ENCODE data around the gene SLC8A2.
A peak's percentile ranks its signal among the peaks of the same experiment; 100 is the strongest.

Gene SLC8A2

GRCh38 chr19:47430041-47430802 is 41.5 kb downstream of the SLC8A2 start:
- no peak overlapping the region for H3K9ac ChIP-seq
- H3K4me3 ChIP-seq (IDR thresholded peaks at IDR 0.05; ENCODE audit: insufficient read depth, low read depth, low read length), result no peak overlapping the region
- H3K4me2 ChIP-seq, result no peak overlapping the region

GRCh38 chr19:47429140-47429793 is 42.4 kb downstream of the SLC8A2 start:
- H4K20me1 ChIP-seq (ENCODE audit: insufficient read depth), result no peaks in the 10 kb centered on the region
- peaks cover 29% of the 10 kb centered on the region for H3K4me1 ChIP-seq (ENCODE audit: low read depth, poor library complexity, severe bottlenecking)
- TF ChIP-seq, protein P1, sequence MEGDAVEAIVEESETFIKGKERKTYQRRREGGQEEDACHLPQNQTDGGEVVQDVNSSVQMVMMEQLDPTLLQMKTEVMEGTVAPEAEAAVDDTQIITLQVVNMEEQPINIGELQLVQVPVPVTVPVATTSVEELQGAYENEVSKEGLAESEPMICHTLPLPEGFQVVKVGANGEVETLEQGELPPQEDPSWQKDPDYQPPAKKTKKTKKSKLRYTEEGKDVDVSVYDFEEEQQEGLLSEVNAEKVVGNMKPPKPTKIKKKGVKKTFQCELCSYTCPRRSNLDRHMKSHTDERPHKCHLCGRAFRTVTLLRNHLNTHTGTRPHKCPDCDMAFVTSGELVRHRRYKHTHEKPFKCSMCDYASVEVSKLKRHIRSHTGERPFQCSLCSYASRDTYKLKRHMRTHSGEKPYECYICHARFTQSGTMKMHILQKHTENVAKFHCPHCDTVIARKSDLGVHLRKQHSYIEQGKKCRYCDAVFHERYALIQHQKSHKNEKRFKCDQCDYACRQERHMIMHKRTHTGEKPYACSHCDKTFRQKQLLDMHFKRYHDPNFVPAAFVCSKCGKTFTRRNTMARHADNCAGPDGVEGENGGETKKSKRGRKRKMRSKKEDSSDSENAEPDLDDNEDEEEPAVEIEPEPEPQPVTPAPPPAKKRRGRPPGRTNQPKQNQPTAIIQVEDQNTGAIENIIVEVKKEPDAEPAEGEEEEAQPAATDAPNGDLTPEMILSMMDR (conservative IDR thresholded peaks at IDR 0.05; ENCODE audit: low read depth, low read length), result no peak
- H3K27me3 ChIP-seq (ENCODE audit: insufficient read depth, low read depth), result peaks cover 32% of the 10 kb centered on the region
- H3K9ac ChIP-seq, result no peak overlapping the region
- no peak overlapping the region for H3K4me3 ChIP-seq (IDR thresholded peaks at IDR 0.05; ENCODE audit: insufficient read depth, low read depth, low read length)
- H3K4me2 ChIP-seq, result peak overlapping the region; percentile 84
- H3K36me3 ChIP-seq (ENCODE audit: insufficient read depth), result no peaks in the 10 kb centered on the region
- H3K79me2 ChIP-seq (ENCODE audit: insufficient read depth, low read depth), result no peaks in the 10 kb centered on the region
- H2AFZ ChIP-seq (ENCODE audit: low read depth), result peak overlapping the region; percentile 66; the same call in 1 of the 2 replicates
- H3K27ac ChIP-seq, result no peak overlapping the region

More at GRCh38 chr19:47430041-47430802, 41.5 kb downstream of the SLC8A2 start:
- no peaks in the 10 kb centered on the region for H3K36me3 ChIP-seq (ENCODE audit: insufficient read depth)
- TF ChIP-seq, protein P1 (conservative IDR thresholded peaks at IDR 0.05; ENCODE audit: low read depth, low read length), result no peak
- H3K27ac ChIP-seq, result no peak overlapping the region
- H3K4me1 ChIP-seq (ENCODE audit: low read depth, poor library complexity, severe bottlenecking), result peaks cover 36% of the 10 kb centered on the region
- H3K27me3 ChIP-seq (ENCODE audit: insufficient read depth, low read depth), result peaks cover 32% of the 10 kb centered on the region
- H2AFZ ChIP-seq (ENCODE audit: low read depth), result no peak overlapping the region
- no peaks in the 10 kb centered on the region for H3K79me2 ChIP-seq (ENCODE audit: insufficient read depth, low read depth)
- no peaks in the 10 kb centered on the region for H4K20me1 ChIP-seq (ENCODE audit: insufficient read depth)

DNA sequence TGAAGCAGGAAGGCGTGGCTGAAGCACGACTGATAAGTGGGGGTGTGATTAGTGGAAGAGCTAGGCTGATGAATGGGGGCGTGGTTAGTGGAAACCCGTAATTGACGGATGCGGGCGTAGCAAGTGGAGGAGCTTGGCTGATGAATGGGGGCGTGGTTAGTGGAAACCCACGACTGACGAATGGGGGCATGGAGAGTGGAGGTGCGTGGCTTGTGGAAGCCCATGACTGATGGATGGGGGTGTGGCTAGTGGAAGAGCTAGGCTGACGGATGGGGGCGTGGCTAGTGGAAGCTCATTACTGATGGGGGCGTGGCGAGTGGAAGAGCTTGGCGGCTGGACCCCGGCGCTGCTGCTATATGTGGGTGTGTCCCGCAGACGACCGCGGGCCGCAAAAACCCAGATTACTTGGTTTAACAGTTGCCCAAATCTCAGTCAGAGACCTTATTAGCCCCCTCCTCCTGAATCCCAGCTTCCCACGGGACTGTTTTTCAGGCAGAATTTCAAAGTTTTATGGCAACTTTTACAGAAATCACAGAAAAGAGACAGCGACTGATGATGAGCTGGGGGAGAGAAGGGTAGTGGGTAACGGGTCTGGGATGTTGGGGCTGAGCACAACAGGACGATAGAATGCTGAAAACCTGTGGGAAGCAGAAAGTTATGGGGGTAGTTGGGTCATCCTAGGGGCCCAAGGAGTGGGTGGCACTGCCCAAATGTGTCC is 43.4 kb downstream of the SLC8A2 start:
- H3K4me1 ChIP-seq (ENCODE audit: low read depth, poor library complexity, severe bottlenecking), result peaks cover 29% of the 10 kb centered on the region
- no peak overlapping the region for H3K27ac ChIP-seq
- H3K4me2 ChIP-seq, result peak overlapping the region; percentile 84
- no peak overlapping the region for H3K4me3 ChIP-seq (IDR thresholded peaks at IDR 0.05; ENCODE audit: insufficient read depth, low read depth, low read length)
- TF ChIP-seq, protein P1 (conservative IDR thresholded peaks at IDR 0.05; ENCODE audit: low read depth, low read length), result no peak
- H4K20me1 ChIP-seq (ENCODE audit: insufficient read depth), result no peaks in the 10 kb centered on the region
- no peaks in the 10 kb centered on the region for H3K36me3 ChIP-seq (ENCODE audit: insufficient read depth)
- H2AFZ ChIP-seq (ENCODE audit: low read depth), result peak overlapping the region; percentile 66; the same call in 1 of the 2 replicates
- no peak overlapping the region for H3K9ac ChIP-seq
- H3K79me2 ChIP-seq (ENCODE audit: insufficient read depth, low read depth), result no peaks in the 10 kb centered on the region
- H3K27me3 ChIP-seq (ENCODE audit: insufficient read depth, low read depth), result peaks cover 33% of the 10 kb centered on the region

DNA sequence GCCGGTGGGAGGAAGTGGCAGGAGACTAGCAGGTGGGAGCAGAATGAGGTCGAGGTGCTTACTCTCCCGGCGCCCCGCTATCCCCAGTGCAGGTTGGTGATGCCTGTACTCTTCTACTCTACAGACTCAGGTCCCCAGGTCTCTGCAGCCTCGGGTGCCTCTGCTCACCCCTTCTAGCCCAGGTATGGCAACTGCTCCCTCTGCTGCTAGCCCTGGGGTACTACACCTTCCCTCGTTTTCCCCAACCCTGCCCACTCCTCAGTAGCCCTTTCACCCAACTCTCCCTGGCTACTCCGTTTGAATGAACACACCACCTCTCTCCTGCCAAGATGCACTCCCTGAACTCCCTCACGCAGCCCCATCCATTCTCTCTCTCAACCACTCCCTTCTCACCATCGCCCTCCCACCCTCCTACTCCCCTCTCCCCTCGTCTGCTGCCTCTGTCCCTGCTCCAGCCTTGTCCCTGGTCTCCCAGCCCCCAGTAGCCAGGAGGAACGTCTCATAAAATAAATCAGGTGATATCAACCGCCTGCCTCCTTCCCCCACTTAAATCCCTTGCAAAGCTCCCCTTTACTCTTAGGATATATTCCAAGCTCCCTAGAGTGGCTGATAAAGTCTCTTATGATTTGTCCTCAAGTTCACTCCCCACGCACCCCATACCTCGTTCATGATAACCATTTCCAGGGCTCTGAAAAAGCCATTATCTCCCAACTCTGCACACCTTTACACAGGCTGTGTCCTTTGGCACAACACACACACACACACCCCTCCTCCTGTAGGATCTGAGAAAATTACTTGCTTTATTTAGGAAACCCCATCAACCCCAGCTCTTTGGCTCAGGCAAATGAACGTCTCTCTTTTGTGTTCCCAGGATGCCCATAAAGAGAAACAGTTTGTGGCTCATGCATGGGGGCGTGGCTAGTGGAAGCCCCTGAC is 44.2 kb downstream of the SLC8A2 start:
- peaks cover 39% of the 10 kb centered on the region for H3K27me3 ChIP-seq (ENCODE audit: insufficient read depth, low read depth)

More for the DNA sequence above, 44.2 kb downstream of the SLC8A2 start:
- H3K4me2 ChIP-seq, result peak overlapping the region; percentile 84; the same call in 1 of the 2 replicates
- TF ChIP-seq, protein P1 (conservative IDR thresholded peaks at IDR 0.05; ENCODE audit: low read depth, low read length), result peak; percentile 95
- H3K4me3 ChIP-seq (IDR thresholded peaks at IDR 0.05; ENCODE audit: insufficient read depth, low read depth, low read length), result no peak overlapping the region
- H3K27ac ChIP-seq, result no peak overlapping the region
- no peaks in the 10 kb centered on the region for H3K79me2 ChIP-seq (ENCODE audit: insufficient read depth, low read depth)
- no peak overlapping the region for H3K9ac ChIP-seq
- H3K4me1 ChIP-seq (ENCODE audit: low read depth, poor library complexity, severe bottlenecking), result peaks cover 23% of the 10 kb centered on the region
- H4K20me1 ChIP-seq (ENCODE audit: insufficient read depth), result no peaks in the 10 kb centered on the region
- no peaks in the 10 kb centered on the region for H3K36me3 ChIP-seq (ENCODE audit: insufficient read depth)
- 0 out of 2 replicates have a peak overlapping the region, but pooled peaks have one; percentile 66 for H2AFZ ChIP-seq (ENCODE audit: low read depth)
